B cell (primary cell): ENCODE measurements around the gene RALGAPB. TPM values are rescaled to one million over a fixed set of nuclear protein-coding genes. Genes with fewer than 3 reads are reported as not detected.

ENCODE experiments used
- ATAC-seq: fragments of 200-7000 bp; cut with Tn5 transposase; one replicate; pipeline ENCODE4 v1.10.0; 2021; ENCODE audit warnings: low read depth, mild to moderate bottlenecking, moderate number of reproducible peaks, moderate library complexity
- CTCF ChIA-PET: fragments of 350-600 bp; sonication (Branson Sonifier 250); formaldehyde crosslinking; loops from one replicate; lab custom pipeline; 2021; ENCODE audit warnings: antibody characterized with exemption, inconsistent platforms; lab: Charles Lee
- POLR2A ChIA-PET: fragments of 350-600 bp; sonication (Branson Sonifier 250); formaldehyde crosslinking; loops from one replicate; lab custom pipeline; 2021; ENCODE audit warnings: antibody characterized with exemption; lab: Charles Lee
- DNase-seq: peaks from one replicate; pipeline ENCODE4 v3.0.0; 2013
- H2AFZ ChIP-seq: 2 replicates; pipeline ENCODE4 v1.6.1; 2012; ENCODE audit warnings: mild to moderate bottlenecking, low read depth, low read length; ENCODE audit not compliant: insufficient read depth, poor library complexity, severe bottlenecking
- H3K27ac ChIP-seq, 2 donors: 1 replicate in 1 of 2; 2 replicates in 1 of 2; pipeline ENCODE4 v1.5.1; 2012 to 2013; ENCODE audit warnings: low read length in 2 of 2, mild to moderate bottlenecking in 2 of 2, moderate library complexity in 1 of 2
- H3K27me3 ChIP-seq, 4 experiments: fragments of 200-600 bp in 1 of 4; sonication (generic) in 1 of 4; replicated peaks in 1 of 4; 1 replicate in 2 of 4; 2 replicates in 2 of 4; pipeline versions ENCODE4 v1.6.1 to v1.7.0; 2013 to 2016; ENCODE audit warnings: low read length in 3 of 4, mild to moderate bottlenecking in 2 of 4, mixed read lengths in 1 of 4, moderate library complexity in 1 of 4; ENCODE audit not compliant: insufficient read depth in 4 of 4, control insufficient read depth in 3 of 4; ENCODE audit errors: control extremely low read depth in 1 of 4
- H3K36me3 ChIP-seq, 2 experiments: replicated peaks in 1 of 2; 1 replicate in 1 of 2; 2 replicates in 1 of 2; pipeline versions ENCODE4 v1.6.1 to v1.7.1; 2013; ENCODE audit warnings: low read length in 1 of 2; ENCODE audit not compliant: insufficient read depth in 2 of 2, control insufficient read depth in 1 of 2; ENCODE audit errors: control extremely low read depth in 1 of 2, extremely low read depth in 1 of 2
- H3K4me1 ChIP-seq, 2 donors: fragments of 200-600 bp in 1 of 2; sonication (generic) in 1 of 2; 1 replicate in 1 of 2; 2 replicates in 1 of 2; pipeline versions ENCODE4 v1.5.1 to v1.6.1; 2013 to 2017; ENCODE audit warnings: low read length in 2 of 2; ENCODE audit not compliant: control insufficient read depth in 2 of 2, insufficient read depth in 2 of 2
- H3K4me2 ChIP-seq: replicated peaks from 2 replicates; pipeline ENCODE3; 2012; ENCODE audit warnings: mild to moderate bottlenecking, low read depth, low read length; ENCODE audit not compliant: poor library complexity, severe bottlenecking
- H3K4me3 ChIP-seq, 5 experiments: fragments of 200-600 bp in 1 of 5; sonication (generic) in 1 of 5; 1 replicate in 3 of 5; 2 replicates in 2 of 5; pipeline versions ENCODE4 v1.5.1 to v1.7.0; 2011 to 2016; ENCODE audit warnings: low read length in 4 of 5, mild to moderate bottlenecking in 4 of 5, low read depth in 2 of 5, control low read depth in 1 of 5, moderate library complexity in 1 of 5; ENCODE audit not compliant: insufficient read depth in 1 of 5; ENCODE audit errors: control extremely low read depth in 1 of 5, extremely low read depth in 1 of 5
- H3K79me2 ChIP-seq: fragments of 200-600 bp; sonication (generic); one replicate; pipeline ENCODE4 v1.6.0; 2016; ENCODE audit warnings: low read length; ENCODE audit not compliant: control insufficient read depth, insufficient read depth
- H3K9ac ChIP-seq: fragments of 200-600 bp; sonication (generic); 2 replicates; pipeline ENCODE4 v1.6.1; 2017; ENCODE audit warnings: mild to moderate bottlenecking, low read length, moderate library complexity
- H3K9me3 ChIP-seq, 3 donors: one replicate each; pipeline versions ENCODE4 v1.6.1 to v1.7.1; 2013; ENCODE audit warnings: low read length in 2 of 3; ENCODE audit not compliant: control insufficient read depth in 2 of 3, insufficient read depth in 1 of 3; ENCODE audit errors: control extremely low read depth in 1 of 3
- H4K20me1 ChIP-seq: 2 replicates; pipeline ENCODE4 v1.6.0; 2012; ENCODE audit warnings: mild to moderate bottlenecking, low read length; ENCODE audit not compliant: insufficient read depth, control insufficient read depth, poor library complexity, severe bottlenecking
- H3K27ac Mint-ChIP-seq: one replicate; pipeline ENCODE4 v1.8.0; 2021; ENCODE audit warnings: mixed read lengths
- H3K27me3 Mint-ChIP-seq: one replicate; pipeline ENCODE4 v1.8.0; 2021; ENCODE audit warnings: mixed read lengths
- H3K4me1 Mint-ChIP-seq: one replicate; pipeline ENCODE4 v1.8.0; 2021; ENCODE audit warnings: mixed read lengths
- H3K4me3 Mint-ChIP-seq: one replicate; pipeline ENCODE4 v1.8.0; 2021; ENCODE audit warnings: mixed read lengths
- H3K9me3 Mint-ChIP-seq: one replicate; pipeline ENCODE4 v1.8.0; 2022; ENCODE audit warnings: mixed read lengths; ENCODE audit not compliant: insufficient read depth
- EZH2 ChIP-seq: IDR thresholded peaks from 2 replicates; pipeline ENCODE4 v1.6.1; 2012; ENCODE audit warnings: borderline replicate concordance, low read depth, mild to moderate bottlenecking, moderate library complexity, low read length; ENCODE audit not compliant: insufficient read depth, poor library complexity, severe bottlenecking
- WGBS: methylation state at CpG from one replicate; pipeline ENCODE4 v1.1.5; 2013; ENCODE audit warnings: missing lambda C conversion rate; ENCODE audit not compliant: insufficient coverage; 5-methylcytosine and 5-hydroxymethylcytosine counted together
- intact Hi-C: fragments of 100-400 bp; cut with micrococcal nuclease; formaldehyde crosslinking; loops from one replicate; pipeline ENCODE4 v1.10.0; 2022
- polyA plus RNA-seq: library from polyadenylated mRNA; depleted of rRNA; stranded (reverse); fragments of >200 nt; gene quantifications from 2 replicates; pipeline ENCODE4 v1.2.3, GENCODE V29; 2012
- total RNA-seq, 2 donors: library from RNA; stranded (reverse); fragments of 120-200 nt in 1 of 2; gene quantifications; 1 replicate in 1 of 2; 2 replicates in 1 of 2; pipeline versions ENCODE4 v1.2.3 to v1.2.4, GENCODE V29; 2013 to 2022
- TF ChIP-seq, protein P1 (sequence below): fragments of 200-600 bp; IDR thresholded peaks from one replicate; pipeline ENCODE4 v1.8.0; 2022; ENCODE audit warnings: antibody characterized with exemption, mild to moderate bottlenecking

RALGAPB gene
- total and polyA plus RNA-seq, 2 donors (not counting 1 experiment from before 2014, with no cell fraction given) = 15.0 to 58.3 TPM

GRCh38 chr20:38615283-38615682 is 142.6 kb downstream of the RALGAPB start:
- Histone ChIP-seq H3K4me2 (no peak overlapping the region), H3K9me3 (no peaks in the 10 kb centered on the region), H3K4me1 (no peaks in the 10 kb centered on the region), H3K27me3 (peaks cover 0 to 10% (median 3%) of the 10 kb centered on the region in 4 experiments), H3K9ac (no peak overlapping the region), H4K20me1 (no peaks in the 10 kb centered on the region), H3K4me3 (no peak overlapping the region), H3K79me2 (no peaks in the 10 kb centered on the region), H2AFZ (no peak overlapping the region), H3K27ac (no peak overlapping the region), H3K36me3 (no peaks in the 10 kb centered on the region)
- DNase-seq (no peak), ATAC-seq (no peak)
- 81% methylated on average over 14 of the region's 15 CpGs for WGBS
- TF ChIP-seq, protein P1, sequence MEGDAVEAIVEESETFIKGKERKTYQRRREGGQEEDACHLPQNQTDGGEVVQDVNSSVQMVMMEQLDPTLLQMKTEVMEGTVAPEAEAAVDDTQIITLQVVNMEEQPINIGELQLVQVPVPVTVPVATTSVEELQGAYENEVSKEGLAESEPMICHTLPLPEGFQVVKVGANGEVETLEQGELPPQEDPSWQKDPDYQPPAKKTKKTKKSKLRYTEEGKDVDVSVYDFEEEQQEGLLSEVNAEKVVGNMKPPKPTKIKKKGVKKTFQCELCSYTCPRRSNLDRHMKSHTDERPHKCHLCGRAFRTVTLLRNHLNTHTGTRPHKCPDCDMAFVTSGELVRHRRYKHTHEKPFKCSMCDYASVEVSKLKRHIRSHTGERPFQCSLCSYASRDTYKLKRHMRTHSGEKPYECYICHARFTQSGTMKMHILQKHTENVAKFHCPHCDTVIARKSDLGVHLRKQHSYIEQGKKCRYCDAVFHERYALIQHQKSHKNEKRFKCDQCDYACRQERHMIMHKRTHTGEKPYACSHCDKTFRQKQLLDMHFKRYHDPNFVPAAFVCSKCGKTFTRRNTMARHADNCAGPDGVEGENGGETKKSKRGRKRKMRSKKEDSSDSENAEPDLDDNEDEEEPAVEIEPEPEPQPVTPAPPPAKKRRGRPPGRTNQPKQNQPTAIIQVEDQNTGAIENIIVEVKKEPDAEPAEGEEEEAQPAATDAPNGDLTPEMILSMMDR = no peak
- no peak for TF ChIP-seq EZH2
- no peak overlapping the region for H3K27ac Mint-ChIP-seq
- no peaks in the 10 kb centered on the region for H3K4me1 Mint-ChIP-seq
- CTCF ChIA-PET = interaction anchor here (1.5 kb wide), 1 partner anchor 18 kb away, joined by 3 read pairs; no protein-coding TSS in a partner anchor
- H3K4me3 Mint-ChIP-seq = no peak overlapping the region
- no peaks in the 10 kb centered on the region for H3K9me3 Mint-ChIP-seq
- POLR2A ChIA-PET = no interaction called here
- peaks cover 64% of the 10 kb centered on the region for H3K27me3 Mint-ChIP-seq
- intact Hi-C loops = no loop called here

DNA sequence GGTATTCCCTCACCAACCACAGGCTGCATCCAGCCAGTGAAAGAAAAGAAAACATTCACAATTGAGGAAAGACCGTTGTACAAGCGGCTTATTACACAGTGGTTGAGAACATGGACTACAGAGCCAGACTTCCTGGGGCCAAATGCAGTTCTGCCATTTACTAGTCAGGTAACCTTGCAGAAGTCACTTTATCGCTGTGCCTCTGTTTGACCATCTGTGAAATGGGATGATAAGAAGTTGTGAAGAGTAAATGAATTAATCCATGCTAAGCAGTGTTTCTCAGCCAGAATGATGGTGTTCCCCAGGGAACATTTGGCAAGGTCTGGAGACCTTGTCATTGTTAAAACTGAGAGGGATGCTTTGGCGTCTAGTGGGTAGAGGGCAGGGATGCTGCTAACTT is 143.8 kb downstream of the RALGAPB start:
- ChIA-PET CTCF (no interaction called here), POLR2A (no interaction called here)
- Histone ChIP-seq H3K36me3 (no peaks in the 10 kb centered on the region), H3K27me3 (peaks cover 0 to 12% (median 4%) of the 10 kb centered on the region in 4 experiments), H3K9ac (no peak overlapping the region), H2AFZ (no peak overlapping the region), H3K4me3 (no peak overlapping the region), H4K20me1 (no peaks in the 10 kb centered on the region), H3K9me3 (no peaks in the 10 kb centered on the region), H3K4me1 (no peaks in the 10 kb centered on the region), H3K4me2 (no peak overlapping the region), H3K79me2 (no peaks in the 10 kb centered on the region), H3K27ac (no peak overlapping the region)
- TF ChIP-seq, protein P1 = no peak
- TF ChIP-seq EZH2 = no peak
- Mint-ChIP-seq H3K27me3 (peaks cover 68% of the 10 kb centered on the region), H3K4me3 (no peak overlapping the region), H3K9me3 (no peaks in the 10 kb centered on the region), H3K4me1 (no peaks in the 10 kb centered on the region), H3K27ac (no peak overlapping the region)
- no peak for DNase-seq
- WGBS = 91% methylated on average over 3 of the region's 4 CpGs
- intact Hi-C loops = no loop called here
- no peak for ATAC-seq
